MM.1S (cell line): ENCODE data around the gene OLFM1.

ENCODE experiments used
- DNase-seq: peaks from one replicate; pipeline ENCODE4 v3.0.0-alpha.2; 2015
- H2AFZ ChIP-seq: fragments of 300-600 bp; sonication (generic); 2 replicates; pipeline ENCODE4 v1.6.0; 2016; ENCODE audit warnings: antibody characterized with exemption, low read length
- H3F3A ChIP-seq: fragments of 300-600 bp; sonication (generic); 2 replicates; pipeline ENCODE4 v1.6.1; 2016; ENCODE audit warnings: mild to moderate bottlenecking, antibody characterized with exemption, low read length, moderate library complexity, mixed read lengths; ENCODE audit not compliant: insufficient read depth
- H3K27ac ChIP-seq: fragments of 300-600 bp; sonication (generic); 2 replicates; pipeline ENCODE4 v1.5.1; 2016; ENCODE audit warnings: mild to moderate bottlenecking, low read length
- H3K27me3 ChIP-seq: fragments of 300-600 bp; sonication (generic); replicated peaks from 2 replicates; pipeline ENCODE4 v1.6.0; 2016; ENCODE audit warnings: low read length; ENCODE audit not compliant: insufficient read depth
- H3K36me3 ChIP-seq: fragments of 300-600 bp; sonication (generic); replicated peaks from 2 replicates; pipeline ENCODE4 v1.6.1; 2016; ENCODE audit warnings: mild to moderate bottlenecking, low read length, mixed read lengths; ENCODE audit not compliant: insufficient read depth
- H3K4me1 ChIP-seq: fragments of 300-600 bp; sonication (generic); 2 replicates; pipeline ENCODE4 v1.6.1; 2016; ENCODE audit warnings: low read length, mixed read lengths
- H3K4me2 ChIP-seq: fragments of 300-600 bp; sonication (generic); 2 replicates; pipeline ENCODE4 v1.6.0; 2016; ENCODE audit warnings: low read depth, low read length
- H3K4me3 ChIP-seq: fragments of 300-600 bp; sonication (generic); 2 replicates; pipeline ENCODE4 v1.5.1; 2016; ENCODE audit warnings: low read length, mixed read lengths
- H3K79me2 ChIP-seq: fragments of 300-600 bp; sonication (generic); 2 replicates; pipeline ENCODE4 v1.6.1; 2016; ENCODE audit warnings: mixed run types, low read length, mixed read lengths
- H3K9ac ChIP-seq: fragments of 300-600 bp; sonication (generic); 2 replicates; pipeline ENCODE4 v1.6.1; 2016; ENCODE audit warnings: low read length, mixed read lengths
- H3K9me2 ChIP-seq: fragments of 300-600 bp; sonication (generic); replicated peaks from 2 replicates; pipeline ENCODE4 v1.6.1; 2016; ENCODE audit warnings: mild to moderate bottlenecking, low read length, mixed read lengths; ENCODE audit not compliant: insufficient read depth
- H3K9me3 ChIP-seq: fragments of 300-600 bp; sonication (generic); replicated peaks from 2 replicates; pipeline ENCODE4 v1.6.1; 2016; ENCODE audit warnings: mild to moderate bottlenecking, low read length, mixed read lengths; ENCODE audit not compliant: insufficient read depth
- H4K20me1 ChIP-seq: fragments of 300-600 bp; sonication (generic); 2 replicates; pipeline ENCODE4 v1.6.1; 2016; ENCODE audit warnings: mild to moderate bottlenecking, low read length, moderate library complexity, mixed read lengths; ENCODE audit not compliant: insufficient read depth
- EZH2 ChIP-seq: fragments of 300-600 bp; sonication (generic); optimal IDR thresholded peaks from 2 replicates; pipeline ENCODE3; 2017; ENCODE audit warnings: low read depth, mild to moderate bottlenecking, antibody characterized with exemption, low read length, mixed read lengths
- EZH2phosphoT487 ChIP-seq: fragments of 300-600 bp; sonication (generic); IDR thresholded peaks from 2 replicates; pipeline ENCODE4 v1.6.1; 2018; ENCODE audit warnings: antibody characterized with exemption, low read length
- TF ChIP-seq, protein P1 (sequence below): fragments of 300-600 bp; sonication (generic); IDR thresholded peaks from 2 replicates; pipeline ENCODE4 v1.5.1; 2016; ENCODE audit warnings: antibody characterized with exemption, low read length, mixed read lengths

The OLFM1 gene

DNA sequence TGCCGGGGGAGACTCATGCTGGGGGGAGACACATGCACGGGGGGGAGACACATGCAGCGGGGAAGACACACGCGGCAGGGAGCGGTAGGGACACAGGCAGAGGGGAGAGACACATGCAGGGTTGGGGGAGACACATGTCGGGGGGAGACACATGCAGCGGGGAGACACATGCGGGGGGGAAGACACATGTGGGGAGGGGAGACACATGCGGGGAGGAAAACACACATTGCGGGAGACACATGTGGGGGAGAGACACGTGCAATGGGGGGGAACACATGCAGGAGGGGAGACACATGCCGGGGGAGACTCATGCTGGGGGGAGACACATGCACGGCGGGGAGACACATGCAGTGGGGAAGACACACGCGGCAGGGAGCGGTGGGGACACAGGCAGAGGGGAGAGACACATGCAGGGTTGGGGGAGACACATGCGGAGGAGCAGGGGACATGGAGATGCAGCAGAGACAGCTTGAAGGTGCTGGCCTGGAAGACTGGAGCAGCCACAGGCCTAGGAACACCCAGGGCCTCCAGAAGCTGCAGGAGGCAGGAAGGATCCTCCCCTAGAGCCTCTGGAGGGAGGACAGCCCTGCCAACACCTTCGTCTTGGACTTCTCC, 20.3 kb upstream of the OLFM1 start:
- Histone ChIP-seq H3K9ac (no peak overlapping the region), H2AFZ (no peak overlapping the region)

GRCh38 chr9:135068776-135069415, 18.6 kb upstream of the OLFM1 start:
- Histone ChIP-seq H4K20me1 (no peaks in the 10 kb centered on the region), H3K9me3 (no peaks in the 10 kb centered on the region), H3K79me2 (no peaks in the 10 kb centered on the region), H3K4me3 (no peak overlapping the region), H3K27me3 (peaks cover 59% of the 10 kb centered on the region), H3K27ac (no peak overlapping the region), H3K9ac (no peak overlapping the region), H3K4me1 (no peaks in the 10 kb centered on the region), H3K4me2 (no peak overlapping the region), H3K9me2 (no peaks in the 10 kb centered on the region), H3F3A (no peaks in the 10 kb centered on the region), H3K36me3 (no peaks in the 10 kb centered on the region), H2AFZ (no peak overlapping the region)
- no peak for DNase-seq
- TF ChIP-seq, protein P1, sequence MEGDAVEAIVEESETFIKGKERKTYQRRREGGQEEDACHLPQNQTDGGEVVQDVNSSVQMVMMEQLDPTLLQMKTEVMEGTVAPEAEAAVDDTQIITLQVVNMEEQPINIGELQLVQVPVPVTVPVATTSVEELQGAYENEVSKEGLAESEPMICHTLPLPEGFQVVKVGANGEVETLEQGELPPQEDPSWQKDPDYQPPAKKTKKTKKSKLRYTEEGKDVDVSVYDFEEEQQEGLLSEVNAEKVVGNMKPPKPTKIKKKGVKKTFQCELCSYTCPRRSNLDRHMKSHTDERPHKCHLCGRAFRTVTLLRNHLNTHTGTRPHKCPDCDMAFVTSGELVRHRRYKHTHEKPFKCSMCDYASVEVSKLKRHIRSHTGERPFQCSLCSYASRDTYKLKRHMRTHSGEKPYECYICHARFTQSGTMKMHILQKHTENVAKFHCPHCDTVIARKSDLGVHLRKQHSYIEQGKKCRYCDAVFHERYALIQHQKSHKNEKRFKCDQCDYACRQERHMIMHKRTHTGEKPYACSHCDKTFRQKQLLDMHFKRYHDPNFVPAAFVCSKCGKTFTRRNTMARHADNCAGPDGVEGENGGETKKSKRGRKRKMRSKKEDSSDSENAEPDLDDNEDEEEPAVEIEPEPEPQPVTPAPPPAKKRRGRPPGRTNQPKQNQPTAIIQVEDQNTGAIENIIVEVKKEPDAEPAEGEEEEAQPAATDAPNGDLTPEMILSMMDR = no peak
- TF ChIP-seq EZH2 = no peak
- no peak for TF ChIP-seq EZH2phosphoT487

More for the DNA sequence above, 20.3 kb upstream of the OLFM1 start:
- Histone ChIP-seq H3K9me3 (no peaks in the 10 kb centered on the region), H4K20me1 (no peaks in the 10 kb centered on the region), H3K4me2 (no peak overlapping the region), H3K36me3 (no peaks in the 10 kb centered on the region), H3K27me3 (peaks cover 46% of the 10 kb centered on the region), H3K79me2 (no peaks in the 10 kb centered on the region), H3K27ac (no peak overlapping the region), H3K4me3 (no peak overlapping the region), H3K9me2 (no peaks in the 10 kb centered on the region), H3F3A (no peaks in the 10 kb centered on the region), H3K4me1 (no peaks in the 10 kb centered on the region)
- TF ChIP-seq EZH2 (no peak), EZH2phosphoT487 (no peak)
- TF ChIP-seq, protein P1 = no peak
- no peak for DNase-seq

DNA sequence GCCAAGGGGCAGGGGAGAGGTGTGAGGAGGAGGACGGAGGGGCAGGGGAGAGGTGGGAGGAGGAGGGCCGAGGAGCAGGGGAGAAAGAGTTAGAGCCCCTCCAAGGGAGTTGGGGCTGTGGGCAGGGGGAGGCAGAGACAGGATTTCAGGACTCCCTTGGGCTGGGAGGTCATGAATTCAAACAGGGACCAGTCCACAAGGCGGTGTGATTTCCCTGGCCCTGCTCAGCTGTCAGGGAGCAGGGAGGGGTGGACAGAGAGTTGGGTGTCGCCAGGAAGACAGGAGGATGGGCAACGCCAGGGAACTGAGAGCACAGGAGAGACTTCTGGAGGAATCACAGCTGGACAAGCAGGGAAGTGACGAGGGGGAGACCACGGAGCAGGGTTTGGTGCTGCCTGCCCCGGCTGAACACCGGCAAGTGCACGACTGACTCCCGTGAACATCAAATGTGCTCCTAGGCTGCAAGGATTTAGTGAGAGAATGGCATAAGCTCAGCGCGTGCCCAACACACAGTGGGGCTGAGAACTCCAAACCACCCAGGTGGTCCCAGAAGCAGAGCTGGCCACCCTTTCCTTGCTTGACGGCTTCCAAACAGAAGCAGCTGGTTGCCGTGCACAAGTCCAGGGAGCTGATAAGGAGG, 17.8 kb upstream of the OLFM1 start:
- TF ChIP-seq EZH2 = no peak
- TF ChIP-seq, protein P1 = no peak
- TF ChIP-seq EZH2phosphoT487 = no peak
- Histone ChIP-seq H3K4me1 (no peaks in the 10 kb centered on the region), H3K36me3 (no peaks in the 10 kb centered on the region), H3K27ac (no peak overlapping the region), H3K27me3 (peaks cover 64% of the 10 kb centered on the region), H3K4me2 (no peak overlapping the region), H3F3A (no peaks in the 10 kb centered on the region), H3K79me2 (no peaks in the 10 kb centered on the region), H2AFZ (no peak overlapping the region), H3K9ac (no peak overlapping the region), H3K9me2 (no peaks in the 10 kb centered on the region), H4K20me1 (no peaks in the 10 kb centered on the region), H3K9me3 (no peaks in the 10 kb centered on the region), H3K4me3 (no peak overlapping the region)
- DNase-seq = no peak
